ENCODE measurements around the gene ANKS3. TPM values are rescaled to one million over a fixed set of nuclear protein-coding genes. Genes with fewer than 3 reads are reported as not detected.

The ANKS3 gene
- total and polyA plus RNA-seq, 10 of the 15 experiments (the other 5 are each of a cell fraction or from before 2014, with no cell fraction given): 0.29 to 14.2 (median 8.5) TPM

- no peak for FAIRE-seq
- Histone ChIP-seq H3K9me3 (replicated peaks; ENCODE audit: control insufficient read depth, insufficient read depth, low read length) (no peaks in the 10 kb centered on the region), H4K20me1 (ENCODE audit: control insufficient read depth, insufficient read depth) (no peaks in the 10 kb centered on the region), H3K27ac (ENCODE audit: control insufficient read depth, insufficient read depth) (no peak overlapping the region), H3K36me3 (ENCODE audit: control insufficient read depth in 2 of 2, insufficient read depth in 2 of 2, low read length in 1 of 2) (peaks cover 0 to 12% of the 10 kb centered on the region in 2 experiments; a peak in 3 of 4 replicates), H3K4me1 (ENCODE audit: control insufficient read depth, insufficient read depth, low read length) (peaks cover 12% of the 10 kb centered on the region), H3K79me2 (ENCODE audit: control insufficient read depth, insufficient read depth, low read length) (peaks cover 11% of the 10 kb centered on the region), H2AFZ (ENCODE audit: control insufficient read depth, low read depth, low read length) (no peak overlapping the region), H3K4me2 (ENCODE audit: control insufficient read depth, insufficient read depth) (no peak overlapping the region), H3K27me3 (replicated peaks in 1 of 2; ENCODE audit: control insufficient read depth in 2 of 2, insufficient read depth in 2 of 2, low read length in 1 of 2) (no peaks in the 10 kb centered on the region), H3K4me3 (no peak overlapping the region), H3K9ac (ENCODE audit: control insufficient read depth, insufficient read depth, low read length) (no peak overlapping the region)
- no peak for ATAC-seq
- TF ChIP-seq POLR2A (IDR thresholded peaks at IDR 0.05; ENCODE audit: low read depth, low read length): peak; percentile 77
- TF ChIP-seq PBX3 (IDR thresholded peaks at IDR 0.05; ENCODE audit: insufficient replicate concordance, low read depth, low read length): peak; percentile 75
- TF ChIP-seq TCF3 (IDR thresholded peaks at IDR 0.05; ENCODE audit: borderline replicate concordance, insufficient read depth, low read depth, low read length): peak; percentile 87
- TF ChIP-seq RUNX3 (IDR thresholded peaks at IDR 0.05; ENCODE audit: low read length): no peak
- TF ChIP-seq BCL11A (IDR thresholded peaks at IDR 0.05; ENCODE audit: low read depth, low read length): no peak
- no peak for TF ChIP-seq REST (IDR thresholded peaks at IDR 0.05; ENCODE audit: low read depth, low read length)
- peak; percentile 99 for TF ChIP-seq BCL3 (IDR thresholded peaks at IDR 0.05; ENCODE audit: borderline replicate concordance, insufficient read depth, low read depth, low read length, poor library complexity, severe bottlenecking)
- ChIA-PET CTCF (no interaction called here), RAD21 (ENCODE audit: unreplicated experiment) (no interaction called here), POLR2A (no interaction called here), SMC1A (ENCODE audit: uncharacterized antibody, unreplicated experiment) (no interaction called here)
- 85% methylated on average over 30 of the region's 31 CpGs for WGBS (ENCODE audit: insufficient coverage, insufficient replicate concordance, low lambda C conversion rate, missing lambda C conversion rate)
- BruUV-seq (replicated peaks): no TSS peak
- intact Hi-C loops (cut with micrococcal nuclease; ENCODE audit: unreplicated experiment) (loop anchor here (5.0 kb wide), 1 partner anchor 267 kb away; the partner anchor contains the start of gene SEC14L5), in situ Hi-C loops (cut with MboI) (no loop called here)
- no peak for DNase-seq (ENCODE audit: low read depth, low spot score)
Measured at GRCh38 chr16:4689864-4690704, 44.0 kb downstream of the ANKS3 start.
